ENCODE data around the gene KRTAP5-3. TPM values are rescaled to one million over a fixed set of nuclear protein-coding genes. Genes with fewer than 3 reads are reported as not detected.
A peak's percentile ranks its signal among the peaks of the same experiment; 100 is the strongest.

KRTAP5-3 gene
- total and polyA plus RNA-seq, 12 donors = not detected

DNA sequence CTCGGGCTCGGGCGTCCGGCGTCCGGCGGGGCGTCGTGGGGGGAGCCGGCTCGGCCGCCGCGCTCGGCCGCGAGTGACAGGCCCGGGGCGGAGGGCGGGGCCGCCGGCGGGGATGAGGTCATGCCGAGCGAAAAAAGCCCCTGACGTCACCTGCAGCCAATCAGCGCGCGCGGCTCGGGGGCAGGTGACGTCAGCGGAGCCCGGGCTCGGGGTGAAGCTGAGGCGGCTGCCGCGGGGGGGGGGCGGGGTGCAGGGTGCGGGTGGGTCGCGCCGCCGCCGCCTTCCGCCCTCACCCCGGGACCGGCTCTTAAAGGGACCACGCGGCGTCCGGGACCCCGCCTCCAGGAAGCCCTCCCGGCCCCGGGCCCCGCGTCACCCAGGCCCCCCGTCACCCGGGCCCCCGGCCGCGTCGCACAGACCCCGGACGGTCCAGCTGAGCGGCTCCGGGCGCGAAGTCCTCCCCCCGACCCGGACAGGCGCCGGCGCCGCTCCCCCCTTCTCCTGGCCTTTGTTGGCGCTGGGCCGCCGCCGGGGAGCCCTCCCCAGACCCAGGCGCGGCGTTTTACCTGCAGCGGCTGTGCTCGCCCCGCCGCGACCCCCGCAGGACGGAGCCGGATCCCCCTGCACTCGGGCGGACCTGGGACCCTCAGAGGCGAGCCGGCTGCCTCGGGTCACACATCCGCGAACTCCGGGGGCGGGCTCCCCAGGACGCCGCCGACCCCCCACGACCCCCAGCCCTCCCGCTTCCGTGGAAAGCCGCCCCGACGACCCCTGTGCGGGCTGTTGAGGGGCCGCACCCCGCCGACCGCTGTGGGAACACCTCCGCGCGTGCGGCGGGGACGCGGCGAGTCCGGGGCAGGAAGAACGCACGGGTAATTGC lies 35.8 kb downstream of the KRTAP5-3 start, which contains the start of gene DUSP8:
Gene DUSP8, minus strand, starts transcription at position 75 of the 880 bp plus-strand sequence. CDS start 6,445 bp downstream, outside the sequence.
- TF ChIP-seq CTCF (IDR thresholded peaks at IDR 0.05) = no peak
- Histone ChIP-seq H3K4me3 (peak within 1 kb of the TSS; percentile 66 to 82 (median 72)), H3K4me1 (peaks cover 15 to 66% (median 47%) of the 10 kb centered on the region in 9 donors), H3K27me3 (peaks cover 0 to 56% (median 0%) of the 10 kb centered on the region in 7 donors), H3K9me3 (no peaks in the 10 kb centered on the region), H3K27ac (peak within 1 kb of the TSS; percentile 50 to 90 (median 81)), H3K36me3 (peaks cover 0 to 4% (median 0%) of the 10 kb centered on the region in 9 donors)
- peak; percentile 94 to 95 for DNase-seq
- ATAC-seq = peak; percentile 64 to 87 (median 82)
- intact Hi-C loops (cut with DNase I) = no loop called here
- WGBS, 2 donors = 1% methylated on average over 95 to 115 of the region's 124 CpGs

- peak overlapping the region; percentile 50 to 90 (median 76) for H3K27ac ChIP-seq
- TF ChIP-seq CTCF (IDR thresholded peaks at IDR 0.05) = no peak
Observed at GRCh38 chr11:1571760-1572196, 36.5 kb downstream of the KRTAP5-3 start.

DNA sequence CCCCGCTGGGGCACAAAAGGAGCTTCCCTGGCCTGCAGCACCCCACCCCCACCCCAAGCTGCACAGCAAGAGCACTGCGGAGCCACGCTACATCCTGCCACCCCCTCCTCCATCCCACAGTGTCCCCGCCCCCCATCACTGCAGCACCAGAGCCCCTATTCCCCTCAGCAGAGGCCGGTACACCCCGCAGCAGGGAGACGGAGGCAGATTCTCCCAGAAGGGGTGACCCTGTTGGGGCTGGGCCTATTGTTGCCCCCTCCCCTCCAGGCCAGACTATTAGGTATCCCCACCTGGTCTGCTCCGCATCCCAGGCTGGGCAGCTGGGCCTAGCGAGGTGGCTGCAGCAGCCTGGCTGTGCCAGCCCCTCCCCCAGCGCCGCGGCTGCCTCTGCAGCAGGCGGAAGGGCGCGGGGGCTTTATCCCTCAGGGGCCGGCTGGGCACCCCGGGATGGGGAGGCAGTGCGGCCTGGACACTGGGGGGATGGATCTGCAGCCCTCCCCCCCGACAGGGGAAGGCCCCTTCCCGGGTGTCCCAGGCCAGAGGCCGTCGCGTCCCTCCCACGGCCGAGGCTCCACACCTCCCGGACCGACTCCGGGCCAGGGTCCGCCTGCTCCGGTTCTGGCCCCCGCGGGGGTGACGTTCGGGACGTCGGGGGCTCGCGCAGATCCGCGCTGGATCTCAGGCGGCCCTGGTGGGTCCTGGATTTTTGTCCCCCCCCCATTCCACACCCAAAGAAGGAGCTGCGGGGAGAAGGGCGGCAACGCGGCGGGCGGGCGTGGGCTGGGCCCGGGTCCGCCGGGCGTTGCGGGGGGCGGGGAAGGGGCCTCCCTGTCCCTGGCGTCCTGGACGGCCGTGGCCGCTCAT lies 37.1 kb downstream of the KRTAP5-3 start:
- H3K36me3 ChIP-seq = peaks cover 0 to 5% (median 0%) of the 10 kb centered on the region in 9 donors
- peaks cover 0 to 56% (median 0%) of the 10 kb centered on the region in 7 donors for H3K27me3 ChIP-seq
- no peaks in the 10 kb centered on the region for H3K9me3 ChIP-seq
- no peak for TF ChIP-seq CTCF (IDR thresholded peaks at IDR 0.05)
- H3K27ac ChIP-seq = peak overlapping the region; percentile 50 to 90 (median 76)
- intact Hi-C loops (cut with DNase I) = no loop called here
- 7 to 10% methylated on average over 45 to 58 of the region's 58 CpGs for WGBS, 2 donors
- ATAC-seq = peak in 3 of 8 donors; percentile 1 to 28 (median 3)
- H3K4me3 ChIP-seq = peak overlapping the region; percentile 62 to 82 (median 72)
- H3K4me1 ChIP-seq = peaks cover 15 to 78% (median 57%) of the 10 kb centered on the region in 9 donors
- DNase-seq = no peak

More at GRCh38 chr11:1571760-1572196, 36.5 kb downstream of the KRTAP5-3 start:
- Histone ChIP-seq H3K4me3 (peak overlapping the region; percentile 62 to 82 (median 72)), H3K36me3 (peaks cover 0 to 4% (median 0%) of the 10 kb centered on the region in 9 donors), H3K4me1 (peaks cover 15 to 72% (median 51%) of the 10 kb centered on the region in 9 donors), H3K9me3 (no peaks in the 10 kb centered on the region), H3K27me3 (peaks cover 0 to 56% (median 0%) of the 10 kb centered on the region in 7 donors)
- WGBS, 2 donors = 0 to 1% methylated on average over 27 to 86 of the region's 91 CpGs
- DNase-seq (no peak), ATAC-seq (no peak)
- intact Hi-C loops (cut with DNase I) = no loop called here

DNA sequence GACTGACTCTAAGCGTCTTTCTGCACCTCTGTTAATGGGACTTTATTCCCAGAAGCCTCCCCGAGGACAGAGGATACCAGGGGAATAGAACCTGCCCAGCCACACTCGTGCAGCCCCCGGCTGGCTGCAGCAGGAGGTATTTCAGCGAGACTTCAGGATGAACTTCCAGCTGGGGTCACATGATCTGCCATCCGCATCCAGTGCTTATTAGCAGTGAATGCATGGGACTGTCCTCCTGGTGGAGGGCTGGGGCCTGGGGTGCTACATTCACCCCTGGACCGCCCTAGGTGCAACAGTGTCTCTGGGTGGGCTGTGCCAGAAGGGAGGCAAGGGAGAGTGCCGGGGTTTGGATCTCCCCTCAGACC lies 37.8 kb downstream of the KRTAP5-3 start:
- Histone ChIP-seq H3K4me3 (peak overlapping the region in 8 of 10 donors; percentile 62 to 82 (median 74)), H3K4me1 (peaks cover 15 to 82% (median 57%) of the 10 kb centered on the region in 9 donors), H3K27me3 (peaks cover 0 to 52% (median 0%) of the 10 kb centered on the region in 7 donors), H3K36me3 (peaks cover 0 to 11% (median 0%) of the 10 kb centered on the region in 9 donors), H3K9me3 (no peaks in the 10 kb centered on the region), H3K27ac (peak overlapping the region in 5 of 10 donors; percentile 79 to 90 (median 88))
- TF ChIP-seq CTCF (IDR thresholded peaks at IDR 0.05) = no peak
- intact Hi-C loops (cut with DNase I) = no loop called here
- WGBS, 2 donors = 70 to 76% methylated on average over 8 of the region's 8 CpGs
- no peak for DNase-seq
- no peak for ATAC-seq
